Glutamatergic neuron (in vitro differentiated cells): Measurements from ENCODE around the gene KRTAP10-4. TPM values are rescaled to one million over a fixed set of nuclear protein-coding genes. Genes with fewer than 3 reads are reported as not detected.

Experiments used
- DNase-seq: peaks from one replicate; pipeline ENCODE4 v3.0.0; 2022
- H3K27ac Mint-ChIP-seq: one replicate; pipeline ENCODE4 v1.8.0; 2020; ENCODE audit warnings: mild to moderate bottlenecking, mixed read lengths, inconsistent platforms; ENCODE audit not compliant: unreplicated experiment
- H3K27me3 Mint-ChIP-seq: one replicate; pipeline ENCODE4 v1.8.0; 2020; ENCODE audit warnings: mild to moderate bottlenecking, moderate library complexity, mixed read lengths, inconsistent platforms; ENCODE audit not compliant: unreplicated experiment
- H3K36me3 Mint-ChIP-seq: one replicate; pipeline ENCODE4 v1.8.0; 2020; ENCODE audit warnings: mild to moderate bottlenecking, mixed read lengths, inconsistent platforms; ENCODE audit not compliant: unreplicated experiment
- H3K4me1 Mint-ChIP-seq: one replicate; pipeline ENCODE4 v1.8.0; 2020; ENCODE audit warnings: mild to moderate bottlenecking, low read depth, mixed read lengths, inconsistent platforms; ENCODE audit not compliant: unreplicated experiment
- H3K4me3 Mint-ChIP-seq: one replicate; pipeline ENCODE4 v1.8.0; 2020; ENCODE audit warnings: mild to moderate bottlenecking, mixed read lengths, inconsistent platforms; ENCODE audit not compliant: unreplicated experiment
- H3K9me3 Mint-ChIP-seq: one replicate; pipeline ENCODE4 v1.8.0; 2020; ENCODE audit warnings: mild to moderate bottlenecking, moderate library complexity, mixed read lengths, inconsistent platforms; ENCODE audit not compliant: unreplicated experiment
- total RNA-seq: library from RNA; stranded (reverse); fragmentation: NEBNext Ultra II Directional; extraction: Animal tissue kit (Norgen Biotek cat#: 25700); gene quantifications from one replicate; pipeline ENCODE4 v1.2.1, GENCODE V29; 2021; ENCODE audit not compliant: unreplicated experiment
- TF ChIP-seq, protein P1 (sequence below): fragments of 200-600 bp; sonication (generic); IDR thresholded peaks from one replicate; pipeline ENCODE4 v1.5.0; 2021; ENCODE audit not compliant: partially characterized antibody, unreplicated experiment

KRTAP10-4 gene
- total RNA-seq, 1 donor from 2014 or later = not detected

- peaks cover 36% of the 10 kb centered on the region for H3K36me3 Mint-ChIP-seq
- no peaks in the 10 kb centered on the region for H3K4me1 Mint-ChIP-seq
- peaks cover 8% of the 10 kb centered on the region for H3K27me3 Mint-ChIP-seq
- TF ChIP-seq, protein P1, sequence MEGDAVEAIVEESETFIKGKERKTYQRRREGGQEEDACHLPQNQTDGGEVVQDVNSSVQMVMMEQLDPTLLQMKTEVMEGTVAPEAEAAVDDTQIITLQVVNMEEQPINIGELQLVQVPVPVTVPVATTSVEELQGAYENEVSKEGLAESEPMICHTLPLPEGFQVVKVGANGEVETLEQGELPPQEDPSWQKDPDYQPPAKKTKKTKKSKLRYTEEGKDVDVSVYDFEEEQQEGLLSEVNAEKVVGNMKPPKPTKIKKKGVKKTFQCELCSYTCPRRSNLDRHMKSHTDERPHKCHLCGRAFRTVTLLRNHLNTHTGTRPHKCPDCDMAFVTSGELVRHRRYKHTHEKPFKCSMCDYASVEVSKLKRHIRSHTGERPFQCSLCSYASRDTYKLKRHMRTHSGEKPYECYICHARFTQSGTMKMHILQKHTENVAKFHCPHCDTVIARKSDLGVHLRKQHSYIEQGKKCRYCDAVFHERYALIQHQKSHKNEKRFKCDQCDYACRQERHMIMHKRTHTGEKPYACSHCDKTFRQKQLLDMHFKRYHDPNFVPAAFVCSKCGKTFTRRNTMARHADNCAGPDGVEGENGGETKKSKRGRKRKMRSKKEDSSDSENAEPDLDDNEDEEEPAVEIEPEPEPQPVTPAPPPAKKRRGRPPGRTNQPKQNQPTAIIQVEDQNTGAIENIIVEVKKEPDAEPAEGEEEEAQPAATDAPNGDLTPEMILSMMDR = no peak
- peaks cover 29% of the 10 kb centered on the region for H3K9me3 Mint-ChIP-seq
- DNase-seq = no peak
- no peak overlapping the region for H3K27ac Mint-ChIP-seq
- H3K4me3 Mint-ChIP-seq = no peak overlapping the region
Observed at GRCh38 chr21:44571844-44572782, 1.4 kb upstream of the KRTAP10-4 start.

- DNase-seq = no peak
- H3K4me1 Mint-ChIP-seq = no peaks in the 10 kb centered on the region
- peaks cover 44% of the 10 kb centered on the region for H3K36me3 Mint-ChIP-seq
- TF ChIP-seq, protein P1 = no peak
- H3K27me3 Mint-ChIP-seq = peaks cover 8% of the 10 kb centered on the region
- peaks cover 34% of the 10 kb centered on the region for H3K9me3 Mint-ChIP-seq
- H3K4me3 Mint-ChIP-seq = no peak overlapping the region
- H3K27ac Mint-ChIP-seq = no peak overlapping the region
Observed at GRCh38 chr21:44572959-44573583, 458 bp upstream of the KRTAP10-4 start.

GRCh38 chr21:44574457-44575306 is 1.2 kb downstream of the KRTAP10-4 start:
- peaks cover 47% of the 10 kb centered on the region for H3K36me3 Mint-ChIP-seq
- no peak for DNase-seq
- H3K27me3 Mint-ChIP-seq = peaks cover 8% of the 10 kb centered on the region
- H3K4me3 Mint-ChIP-seq = no peak overlapping the region
- no peaks in the 10 kb centered on the region for H3K4me1 Mint-ChIP-seq
- peaks cover 36% of the 10 kb centered on the region for H3K9me3 Mint-ChIP-seq
- TF ChIP-seq, protein P1 = peak; percentile 11
- H3K27ac Mint-ChIP-seq = no peak overlapping the region

DNA sequence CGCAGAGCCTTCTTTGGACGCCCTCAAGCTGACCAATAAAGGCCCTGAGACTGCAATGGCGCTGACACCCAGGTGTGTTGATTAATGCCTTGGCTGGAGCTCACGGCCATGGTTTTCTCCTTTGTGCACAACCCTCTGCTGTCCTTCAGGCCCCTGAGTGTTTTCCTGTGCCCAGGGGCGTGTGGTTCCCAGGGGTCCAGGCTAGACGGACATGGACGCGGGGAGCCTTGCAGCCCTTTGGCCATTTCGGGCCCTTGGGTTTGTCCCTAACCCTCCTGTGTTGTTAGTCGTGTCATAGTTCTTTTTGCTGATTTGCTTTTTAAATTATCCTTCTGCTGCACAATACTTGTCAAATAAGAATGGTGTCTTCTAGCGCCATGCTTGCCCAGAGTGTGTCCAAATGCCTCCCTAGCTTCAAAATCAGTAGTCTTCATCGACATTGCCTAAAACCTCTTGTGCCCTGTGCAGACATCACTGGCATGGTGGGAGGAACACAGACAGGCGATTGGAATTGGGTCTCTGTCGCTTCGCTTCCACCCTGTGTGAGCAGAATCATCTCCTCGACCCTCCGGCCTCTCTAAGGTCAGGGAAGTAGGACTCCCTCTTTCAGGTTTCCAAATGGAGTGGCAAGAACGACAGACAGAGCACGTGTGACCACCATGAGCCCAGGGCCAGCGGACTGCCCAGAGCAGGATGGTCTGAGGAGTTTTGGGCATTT is 1.9 kb downstream of the KRTAP10-4 start:
- Mint-ChIP-seq H3K36me3 (peaks cover 48% of the 10 kb centered on the region), H3K27ac (no peak overlapping the region), H3K4me1 (no peaks in the 10 kb centered on the region), H3K9me3 (peaks cover 35% of the 10 kb centered on the region), H3K27me3 (peaks cover 8% of the 10 kb centered on the region), H3K4me3 (no peak overlapping the region)
- no peak for DNase-seq
- TF ChIP-seq, protein P1 = no peak
